RWPE2 (cell line): Measurements from ENCODE around the gene NAAA.

Experiments
- ATAC-seq: fragments of 200-7000 bp; cut with Tn5 transposase; 3 replicates; pipeline ENCODE4 v1.9.1; 2021; ENCODE audit warnings: low read depth
- DNase-seq: peaks from one replicate; pipeline ENCODE4 v3.0.0-alpha.2; 2020; ENCODE audit warnings: low spot score
- H3K27ac ChIP-seq: fragments of 450-650 bp; 2 replicates; pipeline ENCODE4 v1.5.1; 2017; ENCODE audit warnings: mild to moderate bottlenecking; ENCODE audit not compliant: poor library complexity, severe bottlenecking
- H3K27me3 ChIP-seq: fragments of 250-450 bp; sonication (Bioruptor Pico); 2 replicates; pipeline ENCODE4 v1.5.1; 2021; ENCODE audit warnings: mild to moderate bottlenecking, moderate library complexity; ENCODE audit not compliant: insufficient read depth, poor library complexity, severe bottlenecking
- H3K36me3 ChIP-seq: fragments of 250-450 bp; sonication (Bioruptor Pico); 2 replicates; pipeline ENCODE4 v1.5.1; 2020; ENCODE audit warnings: low read depth, mild to moderate bottlenecking, moderate library complexity
- H3K4me1 ChIP-seq: fragments of 250-450 bp; sonication (Bioruptor Pico); 2 replicates; pipeline ENCODE4 v1.5.1; 2021; ENCODE audit warnings: mild to moderate bottlenecking, moderate library complexity; ENCODE audit not compliant: insufficient read depth, poor library complexity, severe bottlenecking
- H3K4me3 ChIP-seq: fragments of 250-450 bp; sonication (Bioruptor Pico); 2 replicates; pipeline ENCODE4 v1.5.1; 2021; ENCODE audit warnings: mild to moderate bottlenecking, moderate library complexity; ENCODE audit not compliant: severe bottlenecking
- H3K9me3 ChIP-seq: fragments of 250-450 bp; sonication (Bioruptor Pico); 2 replicates; pipeline ENCODE4 v1.5.1; 2021; ENCODE audit warnings: mild to moderate bottlenecking, moderate library complexity; ENCODE audit not compliant: severe bottlenecking
- CTCF ChIP-seq: fragments of 450-650 bp; IDR thresholded peaks from one replicate; pipeline ENCODE4 v1.5.1; 2017; ENCODE audit warnings: mild to moderate bottlenecking, moderate library complexity; ENCODE audit not compliant: poor library complexity, severe bottlenecking

The NAAA gene

GRCh38 chr4:75909405-75909804 lies 31.4 kb downstream of the NAAA start:
- no peaks in the 10 kb centered on the region for H3K4me1 ChIP-seq
- no peak overlapping the region for H3K4me3 ChIP-seq
- DNase-seq (no peak), ATAC-seq (no peak)
- H3K36me3 ChIP-seq: no peaks in the 10 kb centered on the region
- no peaks in the 10 kb centered on the region for H3K27me3 ChIP-seq
- no peaks in the 10 kb centered on the region for H3K9me3 ChIP-seq
- no peak overlapping the region for H3K27ac ChIP-seq
- TF ChIP-seq CTCF: no peak

GRCh38 chr4:75908555-75908954 lies 32.3 kb downstream of the NAAA start:
- no peak for ATAC-seq
- no peaks in the 10 kb centered on the region for H3K4me1 ChIP-seq
- no peaks in the 10 kb centered on the region for H3K36me3 ChIP-seq
- no peak overlapping the region for H3K4me3 ChIP-seq
- no peak for TF ChIP-seq CTCF
- no peak for DNase-seq
- no peaks in the 10 kb centered on the region for H3K9me3 ChIP-seq
- H3K27ac ChIP-seq: no peak overlapping the region
- no peaks in the 10 kb centered on the region for H3K27me3 ChIP-seq

- H3K9me3 ChIP-seq: no peaks in the 10 kb centered on the region
- H3K27ac ChIP-seq: no peak overlapping the region
- no peaks in the 10 kb centered on the region for H3K36me3 ChIP-seq
- H3K4me1 ChIP-seq: no peaks in the 10 kb centered on the region
- ATAC-seq: no peak
- no peak for TF ChIP-seq CTCF
- H3K27me3 ChIP-seq: no peaks in the 10 kb centered on the region
- no peak overlapping the region for H3K4me3 ChIP-seq
- DNase-seq: no peak
Observed at GRCh38 chr4:75907966-75908365, 32.8 kb downstream of the NAAA start.

GRCh38 chr4:75904076-75904475 lies 36.7 kb downstream of the NAAA start:
- Histone ChIP-seq H3K4me1 (no peaks in the 10 kb centered on the region), H3K27ac (no peak overlapping the region), H3K4me3 (no peak overlapping the region), H3K9me3 (no peaks in the 10 kb centered on the region), H3K27me3 (no peaks in the 10 kb centered on the region), H3K36me3 (no peaks in the 10 kb centered on the region)
- ATAC-seq (no peak), DNase-seq (no peak)
- no peak for TF ChIP-seq CTCF

GRCh38 chr4:75902352-75902751 lies 38.5 kb downstream of the NAAA start, which contains the start of gene PPEF2:
TSS of gene PPEF2 (minus strand) at chr4:75902452. CDS start at chr4:75896325, 6,127 bp downstream.
- Histone ChIP-seq H3K36me3 (no peaks in the 10 kb centered on the region), H3K4me1 (no peaks in the 10 kb centered on the region), H3K9me3 (no peaks in the 10 kb centered on the region), H3K27ac (no peak within 1 kb of the TSS), H3K4me3 (no peak within 1 kb of the TSS), H3K27me3 (no peaks in the 10 kb centered on the region)
- ATAC-seq: no peak
- no peak for DNase-seq
- no peak for TF ChIP-seq CTCF
